ENCODE data around the gene CLEC4D.
"Not testable (repeated sequence)": the region's sequence is repeated elsewhere in the genome, so short reads cannot be mapped to it uniquely, and the experiment has no call there.

Gene CLEC4D

DNA sequence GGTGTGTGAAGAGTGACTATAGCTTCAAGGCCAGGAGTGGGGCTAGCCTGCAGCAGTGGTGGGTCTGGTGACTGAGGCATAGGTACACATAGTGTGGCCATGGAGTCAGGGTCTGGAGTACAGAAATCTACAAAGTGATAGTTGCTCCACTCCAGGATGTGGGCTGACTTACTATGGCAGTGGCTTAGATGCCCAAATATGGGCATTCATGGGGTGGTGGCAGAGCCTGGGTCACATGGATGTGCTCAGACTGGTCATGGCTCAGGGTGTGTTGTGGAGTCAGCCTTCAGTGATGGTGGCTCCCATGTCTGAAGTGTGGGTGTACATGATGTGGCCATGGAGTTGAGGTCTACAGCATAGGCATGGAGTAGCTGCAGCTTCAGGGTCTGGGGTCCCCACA, 30.2 kb upstream of the CLEC4D start:
- TF ChIP-seq, protein P1, sequence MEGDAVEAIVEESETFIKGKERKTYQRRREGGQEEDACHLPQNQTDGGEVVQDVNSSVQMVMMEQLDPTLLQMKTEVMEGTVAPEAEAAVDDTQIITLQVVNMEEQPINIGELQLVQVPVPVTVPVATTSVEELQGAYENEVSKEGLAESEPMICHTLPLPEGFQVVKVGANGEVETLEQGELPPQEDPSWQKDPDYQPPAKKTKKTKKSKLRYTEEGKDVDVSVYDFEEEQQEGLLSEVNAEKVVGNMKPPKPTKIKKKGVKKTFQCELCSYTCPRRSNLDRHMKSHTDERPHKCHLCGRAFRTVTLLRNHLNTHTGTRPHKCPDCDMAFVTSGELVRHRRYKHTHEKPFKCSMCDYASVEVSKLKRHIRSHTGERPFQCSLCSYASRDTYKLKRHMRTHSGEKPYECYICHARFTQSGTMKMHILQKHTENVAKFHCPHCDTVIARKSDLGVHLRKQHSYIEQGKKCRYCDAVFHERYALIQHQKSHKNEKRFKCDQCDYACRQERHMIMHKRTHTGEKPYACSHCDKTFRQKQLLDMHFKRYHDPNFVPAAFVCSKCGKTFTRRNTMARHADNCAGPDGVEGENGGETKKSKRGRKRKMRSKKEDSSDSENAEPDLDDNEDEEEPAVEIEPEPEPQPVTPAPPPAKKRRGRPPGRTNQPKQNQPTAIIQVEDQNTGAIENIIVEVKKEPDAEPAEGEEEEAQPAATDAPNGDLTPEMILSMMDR (IDR thresholded peaks at IDR 0.05; ENCODE audit: control insufficient read depth, extremely low read depth, insufficient read depth): no peak
- DNase-seq (ENCODE audit: low read depth): no peak
- no peak overlapping the region for H3K4me3 ChIP-seq (ENCODE audit: low read depth, low read length)

DNA sequence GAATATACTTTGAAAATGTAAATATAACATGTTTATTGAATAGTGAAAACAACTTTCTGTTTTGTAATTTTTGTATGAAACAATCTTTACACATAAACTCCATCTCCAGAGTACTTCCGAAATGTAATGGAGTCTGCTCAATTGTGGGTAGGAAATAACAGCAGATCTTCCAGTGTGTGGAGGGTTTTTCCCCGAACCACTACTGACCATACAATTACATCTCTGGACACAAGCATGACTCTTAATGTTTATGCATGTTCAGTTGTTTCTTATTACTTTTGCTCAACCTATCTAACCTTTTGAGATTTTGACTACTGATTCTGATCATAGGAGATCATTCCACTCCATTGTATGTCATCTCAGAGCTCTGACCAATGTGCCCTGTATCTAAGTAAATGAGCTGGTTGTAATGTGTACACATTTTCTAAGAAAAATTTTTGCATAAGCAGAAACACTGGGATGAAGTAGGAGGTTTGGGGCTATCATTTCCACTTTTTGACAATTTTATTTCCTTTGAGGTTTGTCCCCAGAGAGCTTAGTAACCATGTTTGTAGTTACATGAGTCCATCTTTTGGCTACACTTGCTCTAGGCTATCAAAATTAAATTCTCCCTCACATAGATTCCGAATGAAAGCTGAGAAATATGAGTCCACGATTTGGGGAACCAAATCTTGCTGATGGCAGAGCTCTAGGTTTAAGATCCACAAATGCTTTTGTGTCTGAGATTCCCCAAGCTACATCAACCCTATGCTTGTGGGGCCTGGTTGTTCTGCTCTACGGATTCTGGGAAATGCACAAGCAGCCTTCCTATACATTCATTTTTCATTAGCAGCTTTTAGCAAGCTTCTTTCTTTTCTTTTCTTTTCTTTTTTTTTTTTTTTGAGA, 21.4 kb upstream of the CLEC4D start:
- H3K4me3 ChIP-seq (ENCODE audit: low read depth, low read length): no peak overlapping the region
- DNase-seq (ENCODE audit: low read depth): no peak
- TF ChIP-seq, protein P1 (IDR thresholded peaks at IDR 0.05; ENCODE audit: control insufficient read depth, extremely low read depth, insufficient read depth): no peak

DNA sequence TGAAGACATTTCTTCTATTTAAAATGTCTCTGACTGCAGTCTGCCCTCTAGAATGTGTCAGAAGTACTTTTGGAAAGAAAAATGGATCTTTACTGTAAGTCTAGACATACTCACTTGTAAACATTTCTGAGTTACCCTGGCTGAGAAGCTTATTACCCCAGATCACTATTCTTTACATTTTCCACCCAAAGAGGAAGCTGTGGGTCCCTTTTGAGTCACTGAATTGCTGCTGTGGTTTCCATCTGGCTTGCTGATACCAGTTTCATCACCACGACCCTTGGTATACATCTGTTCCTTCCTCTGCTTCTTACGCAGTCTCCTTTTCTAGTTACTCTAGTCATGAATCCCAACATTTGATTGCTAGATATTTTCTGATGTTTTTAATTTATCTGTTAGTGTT, 20.2 kb upstream of the CLEC4D start:
- no peak for DNase-seq (ENCODE audit: low read depth)
- no peak overlapping the region for H3K4me3 ChIP-seq (ENCODE audit: low read depth, low read length)
- TF ChIP-seq, protein P1 (IDR thresholded peaks at IDR 0.05; ENCODE audit: control insufficient read depth, extremely low read depth, insufficient read depth): no peak

DNA sequence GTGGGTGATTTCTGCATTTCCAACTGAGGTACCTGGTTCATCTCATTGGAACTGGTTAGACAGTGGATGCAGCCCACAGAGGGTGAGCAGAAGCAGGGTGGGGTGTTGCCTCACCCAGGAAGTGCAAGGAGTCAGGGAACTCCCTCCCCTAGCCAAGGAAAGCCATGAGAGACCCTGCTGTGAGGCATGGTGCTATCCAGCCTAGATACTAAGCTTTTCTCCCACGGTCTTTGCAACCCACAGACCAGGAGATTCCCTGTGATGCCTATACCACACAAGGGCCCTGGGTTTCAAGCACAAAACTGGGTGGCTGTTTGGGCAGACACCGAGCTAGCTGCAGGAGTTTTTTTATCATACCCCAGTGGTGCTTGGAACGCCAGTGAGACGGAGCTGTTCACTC, 17.6 kb upstream of the CLEC4D start:
- H3K4me3 ChIP-seq (ENCODE audit: low read depth, low read length); DNase-seq (ENCODE audit: low read depth): not testable (repeated sequence)

DNA sequence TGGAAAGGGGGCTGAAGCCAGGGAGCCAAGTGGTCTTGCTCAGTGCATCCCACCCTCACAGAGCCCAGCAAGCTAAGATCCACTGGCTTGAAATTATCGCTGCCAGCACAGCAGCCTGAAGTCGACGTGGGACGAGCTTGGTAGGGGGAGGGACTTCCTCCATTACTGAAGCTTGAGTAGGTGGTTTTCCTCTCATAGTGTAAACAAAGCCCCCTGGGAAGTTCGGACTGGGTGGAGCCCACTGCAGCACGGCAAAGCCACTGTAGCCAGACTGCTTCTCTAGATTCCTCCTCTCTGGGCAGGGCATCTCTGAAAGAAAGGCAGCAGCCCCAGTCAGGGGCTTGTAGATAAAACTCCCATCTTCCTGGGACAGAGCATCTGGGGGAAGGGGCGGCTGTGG, 17.2 kb upstream of the CLEC4D start:
- not testable (repeated sequence) for DNase-seq (ENCODE audit: low read depth); H3K4me3 ChIP-seq (ENCODE audit: low read depth, low read length)

DNA sequence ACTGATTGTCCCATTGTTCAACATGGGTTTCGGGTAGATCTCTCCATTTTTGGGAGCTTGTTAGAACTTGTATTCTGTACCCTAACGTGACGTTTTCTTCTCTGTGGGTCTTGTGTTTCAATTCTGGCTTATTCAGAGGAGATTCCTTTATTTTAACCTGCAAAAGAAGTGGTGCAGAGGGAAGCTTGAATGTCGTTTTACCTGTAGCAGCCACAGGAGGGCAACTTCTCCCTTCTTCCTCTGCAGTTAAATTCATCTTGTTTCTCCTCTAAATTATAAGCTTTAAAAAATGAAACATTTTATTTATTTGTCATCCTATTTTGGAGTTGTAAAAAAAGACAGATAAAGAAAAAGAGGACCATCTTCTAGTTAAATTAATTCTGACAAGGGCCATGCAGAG, 13.7 kb upstream of the CLEC4D start:
- TF ChIP-seq, protein P1 (IDR thresholded peaks at IDR 0.05; ENCODE audit: control insufficient read depth, extremely low read depth, insufficient read depth): no peak
- no peak for DNase-seq (ENCODE audit: low read depth)
- H3K4me3 ChIP-seq (ENCODE audit: low read depth, low read length): no peak overlapping the region

DNA sequence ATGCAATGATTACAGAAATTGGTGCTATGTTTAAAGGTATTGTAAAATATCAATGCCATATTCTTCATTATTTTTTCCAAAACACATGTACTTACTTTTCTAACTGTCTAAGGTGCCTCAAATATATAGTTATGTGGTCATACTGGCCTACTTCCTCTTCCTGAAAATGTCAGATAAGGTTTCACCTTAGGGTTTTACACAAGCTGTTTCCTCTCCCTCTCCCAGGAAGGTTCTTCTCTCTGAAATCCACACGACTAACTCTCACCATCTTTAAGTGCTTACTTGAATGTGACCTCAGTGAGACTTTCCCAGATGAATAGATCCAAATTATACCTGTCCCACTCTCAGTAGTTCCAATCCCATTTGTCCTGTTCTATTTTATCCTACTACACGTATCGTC, 11.6 kb upstream of the CLEC4D start:
- TF ChIP-seq, protein P1 (IDR thresholded peaks at IDR 0.05; ENCODE audit: control insufficient read depth, extremely low read depth, insufficient read depth): no peak
- DNase-seq (ENCODE audit: low read depth): no peak
- H3K4me3 ChIP-seq (ENCODE audit: low read depth, low read length): no peak overlapping the region

DNA sequence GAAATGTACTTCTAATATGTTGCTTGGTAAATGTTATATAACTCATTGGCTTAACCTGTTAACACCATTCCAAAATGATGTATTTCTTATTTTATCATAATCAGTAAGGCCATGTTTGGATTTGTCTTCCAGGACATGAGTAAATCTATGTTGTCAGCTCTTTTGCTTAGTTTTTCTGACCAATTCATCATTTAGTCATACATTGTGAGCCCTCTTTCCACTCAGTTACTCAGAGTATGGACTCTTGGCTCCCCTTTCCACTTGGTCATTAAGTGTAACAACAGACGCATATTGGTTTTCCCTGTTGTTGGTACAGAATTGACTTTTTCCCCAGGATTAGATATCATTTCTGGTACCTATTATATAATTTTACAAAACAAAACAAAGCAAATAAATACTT, 9.0 kb upstream of the CLEC4D start:
- no peak for DNase-seq (ENCODE audit: low read depth)
- TF ChIP-seq, protein P1 (IDR thresholded peaks at IDR 0.05; ENCODE audit: control insufficient read depth, extremely low read depth, insufficient read depth): no peak
- H3K4me3 ChIP-seq (ENCODE audit: low read depth, low read length): no peak overlapping the region

Data from LNCaP clone FGC (cell line).